Activated CD4-positive, alpha-beta T cell treated with anti-CD3 and anti-CD28 coated beads, Interleukin-2, amount 50 U/mL, for 4 hours (primary cell): ENCODE measurements around the gene PITPNC1.

Source experiments
- DNase-seq, 2 experiments: peaks; one replicate each; pipeline ENCODE4 v3.0.0-alpha.2; 2020

Gene PITPNC1

DNA sequence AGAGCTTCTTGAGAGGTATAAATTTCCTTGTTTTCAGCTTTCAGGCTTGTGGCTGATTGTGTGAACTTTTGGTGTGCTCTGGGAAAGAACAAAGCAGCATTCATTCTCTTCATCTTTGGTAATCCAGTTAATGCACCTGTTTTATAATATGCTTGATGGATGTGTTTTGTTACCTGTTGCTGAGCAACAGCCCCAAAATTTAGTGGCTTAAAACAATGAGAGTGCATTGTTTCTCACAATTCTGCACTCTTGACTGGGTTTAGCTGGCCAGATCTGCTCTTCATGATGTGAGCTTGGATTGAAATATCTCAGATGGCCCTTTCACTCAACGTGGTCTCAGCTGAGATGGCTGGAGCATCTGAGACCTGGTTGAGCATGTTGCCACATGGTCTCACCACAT is 281.9 kb downstream of the PITPNC1 start:
- DNase-seq, result no peak

DNA sequence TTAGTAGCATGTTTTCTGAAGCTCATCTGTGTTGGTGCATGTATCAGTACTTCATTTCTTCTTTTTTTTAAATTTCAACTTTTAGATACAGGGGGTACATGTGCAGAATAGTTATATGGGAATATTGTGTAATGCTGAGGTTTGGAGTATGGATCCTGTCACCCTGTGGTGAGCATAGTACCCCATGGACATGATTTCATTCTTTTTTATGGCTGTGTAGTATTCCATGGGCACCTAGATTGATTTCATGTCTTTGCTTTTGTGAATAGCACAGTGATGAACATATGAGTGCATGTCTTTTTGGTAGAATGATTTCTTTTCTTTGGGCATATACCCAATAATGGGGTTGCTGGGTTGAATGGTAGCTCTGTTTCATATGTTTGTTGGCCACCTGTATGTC is 285.6 kb downstream of the PITPNC1 start:
- DNase-seq, result no peak

DNA sequence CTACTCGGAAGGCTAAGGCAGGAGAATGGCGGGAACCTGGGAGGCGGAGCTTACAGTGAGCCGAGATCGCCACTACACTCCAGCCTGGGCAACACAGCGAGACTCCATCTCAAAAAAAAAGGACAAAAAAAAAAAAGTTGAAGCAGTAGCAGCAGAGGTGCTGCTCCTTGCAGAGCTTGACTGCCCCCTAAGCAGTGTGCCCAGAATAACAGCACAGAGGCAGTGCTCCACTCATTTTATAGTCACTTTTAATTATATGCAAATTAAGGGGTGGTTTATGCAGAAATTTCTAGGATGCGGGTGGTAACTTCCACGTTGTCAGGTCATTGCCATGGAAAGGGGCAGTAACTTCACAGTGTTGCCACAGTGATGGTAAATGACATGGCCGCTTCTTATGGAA is 286.4 kb downstream of the PITPNC1 start:
- no peak for DNase-seq

DNA sequence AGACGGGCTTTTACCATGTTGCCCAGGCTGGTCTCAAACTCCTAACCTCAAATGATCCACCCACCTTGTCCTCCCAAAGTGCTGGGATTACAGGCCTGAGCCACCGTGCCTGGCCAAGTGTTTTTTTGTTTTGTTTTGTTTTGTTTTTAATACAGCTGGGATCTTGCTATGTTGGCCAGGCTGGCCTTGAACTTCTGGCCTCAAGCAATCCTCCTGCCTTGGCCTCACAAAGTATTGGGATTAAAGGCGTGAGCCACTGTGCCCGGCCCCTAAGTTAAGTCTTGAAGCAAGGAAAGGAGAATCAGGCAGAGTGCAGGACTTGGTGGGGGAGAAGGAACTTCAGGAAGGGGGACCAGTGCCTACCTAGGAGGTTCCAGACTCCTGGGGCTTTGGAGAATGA is 288.9 kb downstream of the PITPNC1 start:
- no peak for DNase-seq

DNA sequence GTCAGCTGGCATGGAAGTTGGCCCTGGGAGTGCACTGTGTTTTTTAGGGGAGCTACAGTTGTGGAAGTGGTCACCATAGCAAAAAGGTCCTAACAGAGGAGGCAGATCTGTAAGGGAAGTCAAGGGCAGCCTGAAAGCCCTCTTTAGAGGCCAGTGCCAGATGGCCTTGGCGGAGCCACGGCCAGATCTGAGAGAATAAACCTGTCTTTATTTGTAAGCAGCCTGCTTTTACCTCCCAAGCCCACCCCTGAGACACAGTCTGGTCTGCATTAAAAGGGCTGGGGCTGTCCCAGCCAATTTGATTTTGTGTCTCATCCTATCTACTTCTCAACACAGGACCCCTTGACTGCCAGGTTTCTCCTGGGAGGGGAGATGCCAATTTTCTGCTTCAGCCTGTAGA is 289.6 kb downstream of the PITPNC1 start:
- no peak for DNase-seq

DNA sequence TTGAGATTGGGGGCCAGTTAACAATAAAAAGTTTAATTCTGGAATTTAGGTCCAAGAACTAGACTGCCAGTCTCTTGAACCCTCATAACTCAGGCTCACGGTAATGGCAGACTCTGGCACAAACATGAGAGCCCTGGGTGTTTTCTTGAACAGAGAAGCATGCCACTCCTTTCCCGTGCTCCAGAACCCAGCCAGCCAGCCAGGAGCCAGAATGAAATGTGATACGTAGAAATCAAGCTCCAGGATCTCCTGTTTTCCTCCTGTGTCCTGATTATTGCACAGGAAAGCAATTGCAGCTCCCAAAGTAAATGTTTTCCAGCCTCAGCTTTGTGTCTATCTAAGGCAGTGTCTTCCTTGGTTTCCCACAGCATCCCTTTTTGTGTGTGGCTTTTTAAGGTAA is 294.4 kb downstream of the PITPNC1 start:
- DNase-seq, result no peak

DNA sequence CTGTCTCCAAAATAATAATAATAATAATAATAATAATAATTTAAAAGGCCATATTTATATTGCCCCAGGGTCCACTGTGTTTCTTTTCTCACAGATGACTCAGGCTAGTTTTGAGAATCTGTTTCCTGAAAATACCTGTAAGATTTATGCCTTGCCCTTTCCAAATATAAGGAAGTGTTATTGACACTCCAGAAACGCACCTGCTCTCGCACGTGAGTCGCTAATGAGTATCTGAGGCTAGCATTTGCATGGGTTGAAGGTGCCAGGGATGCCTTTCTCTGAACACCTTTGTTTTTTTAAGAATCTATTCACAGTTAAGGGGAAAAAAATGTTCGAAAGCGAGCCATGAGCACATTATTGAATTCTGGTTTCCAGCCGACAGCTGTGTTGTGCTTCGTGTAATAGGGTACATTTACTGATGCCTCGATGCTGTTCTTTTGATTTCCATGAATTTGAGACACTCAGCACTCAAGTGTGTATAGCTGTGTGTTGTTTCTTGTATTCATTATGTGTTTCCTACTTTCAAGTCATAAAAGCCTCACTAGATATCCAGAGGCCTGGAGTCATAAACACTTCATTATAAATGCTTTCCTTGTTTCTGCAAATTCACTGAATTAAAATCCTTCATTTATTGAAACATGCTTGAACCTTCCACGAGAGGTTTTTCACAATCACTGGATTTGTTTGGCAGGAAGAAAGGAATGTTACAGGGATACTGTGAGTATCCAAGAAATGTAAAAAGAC is 295.7 kb downstream of the PITPNC1 start:
- DNase-seq, result no peak

DNA sequence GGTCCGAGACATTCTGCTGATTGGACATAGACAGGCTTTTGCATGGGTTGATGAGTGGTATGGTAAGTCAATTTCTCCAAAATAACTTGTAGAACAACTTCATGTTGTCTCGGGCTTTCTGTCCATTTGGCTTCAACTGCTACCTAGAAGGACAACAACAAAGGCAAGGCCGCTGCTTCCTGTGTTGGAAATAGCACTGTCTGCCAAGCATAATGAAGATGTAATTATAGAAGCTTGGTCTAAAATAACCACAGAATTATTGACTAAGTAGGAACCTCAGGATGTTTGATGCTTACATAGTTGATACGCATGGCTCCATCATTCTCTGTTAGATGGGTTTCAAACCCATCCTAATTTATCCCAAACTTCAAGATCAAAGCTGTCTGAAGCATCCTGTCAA is 298.4 kb downstream of the PITPNC1 start:
- no peak for DNase-seq

DNA sequence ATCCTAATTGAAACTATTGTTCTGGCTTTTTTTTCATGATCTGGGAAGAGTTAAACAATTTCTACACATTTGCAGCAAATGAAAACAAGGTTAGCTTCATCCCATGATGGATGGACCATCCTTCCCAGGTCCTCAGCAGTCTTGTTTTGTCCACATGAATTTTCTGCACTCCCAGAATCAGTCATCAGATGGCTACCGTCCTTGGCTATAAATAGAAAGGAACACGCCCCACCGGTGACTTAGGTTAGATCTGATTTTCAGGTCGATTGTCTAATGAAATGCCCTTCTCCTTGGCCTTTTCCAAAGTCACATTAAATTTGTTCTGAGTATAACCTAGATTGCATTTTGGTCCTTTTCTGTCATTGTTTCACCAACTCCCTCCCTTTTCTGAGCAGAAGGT is 299.2 kb downstream of the PITPNC1 start:
- no peak for DNase-seq

DNA sequence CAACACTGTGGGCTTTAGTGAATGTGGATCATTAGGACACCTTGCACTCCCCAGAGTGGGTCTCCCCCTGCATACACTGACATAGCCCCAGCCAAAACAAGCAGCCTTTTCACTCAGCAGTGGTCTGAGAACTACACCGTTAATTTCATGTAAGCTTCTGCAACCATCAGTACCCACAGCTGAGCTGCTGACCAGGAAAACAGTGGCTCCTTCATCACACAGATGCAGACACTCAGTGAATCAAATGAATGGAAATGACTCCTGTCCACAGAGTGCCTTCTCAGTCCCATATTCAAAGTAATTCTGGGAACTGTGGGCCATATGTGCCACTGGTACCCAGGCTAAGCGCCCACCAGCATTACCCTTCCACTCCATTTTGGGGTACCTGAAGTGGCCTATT is 301.3 kb downstream of the PITPNC1 start:
- no peak for DNase-seq

DNA sequence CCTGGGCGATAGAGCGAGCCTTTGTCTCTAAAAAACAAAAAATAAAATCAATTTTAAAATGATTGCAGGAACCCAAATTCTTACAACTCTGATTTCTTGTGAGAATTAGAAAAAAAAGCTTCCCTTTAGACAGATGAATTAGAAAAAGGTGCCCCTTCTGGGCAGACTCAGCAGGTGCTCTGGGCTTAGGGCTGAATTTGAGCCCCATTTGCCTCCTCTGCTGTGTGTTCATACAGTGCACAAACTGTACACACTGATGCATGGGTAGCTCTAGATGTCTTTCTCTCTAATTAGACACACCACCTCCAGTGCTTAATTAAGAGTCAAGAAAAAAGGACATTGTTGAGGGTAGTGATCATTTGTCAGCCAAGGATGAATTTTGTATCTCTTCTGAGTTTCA is 302.1 kb downstream of the PITPNC1 start:
- DNase-seq, result no peak

DNA sequence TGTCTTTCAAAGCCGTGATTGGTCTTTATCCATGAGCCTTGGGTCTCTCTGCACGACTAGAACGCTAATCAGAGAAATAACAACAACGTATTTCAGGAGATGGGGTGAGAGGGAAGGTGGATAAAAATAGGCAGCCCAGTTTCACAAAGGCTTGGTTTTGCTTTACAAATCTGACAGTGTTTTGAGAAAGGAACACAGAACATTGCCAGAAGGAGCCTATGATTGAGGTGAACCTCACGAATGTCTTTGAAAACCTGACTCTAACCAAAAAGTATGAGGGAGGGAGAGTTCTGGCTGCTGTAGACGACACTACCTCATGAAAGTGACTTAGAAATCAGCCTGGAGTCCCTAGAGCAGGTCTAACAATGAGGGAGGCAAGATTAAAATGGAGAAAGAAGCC is 302.6 kb downstream of the PITPNC1 start:
- DNase-seq, result no peak

DNA sequence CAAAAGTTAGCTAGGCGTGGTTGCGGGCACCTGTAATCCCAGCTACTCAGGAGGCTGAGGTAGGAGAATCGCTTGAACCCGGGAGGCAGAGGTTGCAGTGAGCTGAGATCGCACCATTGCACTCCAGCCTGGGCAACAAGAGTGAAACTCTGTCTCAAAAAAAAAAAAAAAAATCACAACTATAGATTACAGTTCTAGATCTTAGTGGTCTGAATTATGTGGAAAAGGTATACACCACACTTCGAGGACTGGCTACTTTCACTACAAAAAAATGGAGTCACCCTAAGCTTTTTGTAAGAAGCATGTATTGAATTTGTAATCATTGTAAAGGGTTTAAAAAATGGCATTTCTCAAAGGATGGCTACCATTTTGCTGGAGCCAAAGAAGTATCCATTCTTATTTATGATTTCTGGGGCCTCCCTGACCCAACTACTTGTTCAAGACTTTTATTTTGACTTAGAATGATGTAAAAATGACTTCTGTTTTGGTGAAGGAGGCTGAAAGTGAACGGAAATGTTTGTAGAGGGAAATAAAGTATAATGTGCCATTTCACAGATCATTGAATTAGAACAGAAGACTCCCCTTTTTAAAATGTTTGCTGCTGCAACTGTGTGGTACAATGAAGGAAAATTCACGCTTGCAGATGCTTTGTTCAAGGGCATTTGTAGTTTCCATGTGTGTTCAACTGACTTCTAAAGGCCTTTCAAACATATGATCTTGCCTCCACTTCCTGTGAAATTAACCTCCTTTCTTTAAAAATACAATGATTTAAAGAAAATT is 303.6 kb downstream of the PITPNC1 start:
- DNase-seq, result no peak

DNA sequence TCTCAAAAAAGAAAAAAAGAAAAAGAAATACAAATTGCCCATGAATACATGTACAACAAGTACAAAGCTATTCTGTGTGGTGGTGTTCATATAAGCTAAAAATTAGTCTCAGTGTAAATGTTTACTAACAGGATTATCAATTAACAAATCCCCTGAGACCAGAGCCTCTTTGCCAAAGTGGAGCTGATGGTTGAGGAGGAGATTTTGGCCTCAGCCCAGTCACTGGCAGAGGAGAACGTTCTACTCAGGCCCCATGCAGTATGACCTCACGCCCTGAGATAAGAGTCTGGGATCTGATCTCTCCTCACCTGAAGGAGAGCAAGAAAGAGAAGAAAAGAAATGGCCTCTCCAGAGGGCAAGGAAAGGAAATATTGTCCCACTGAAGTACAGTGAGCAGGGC is 305.1 kb downstream of the PITPNC1 start:
- no peak for DNase-seq

DNA sequence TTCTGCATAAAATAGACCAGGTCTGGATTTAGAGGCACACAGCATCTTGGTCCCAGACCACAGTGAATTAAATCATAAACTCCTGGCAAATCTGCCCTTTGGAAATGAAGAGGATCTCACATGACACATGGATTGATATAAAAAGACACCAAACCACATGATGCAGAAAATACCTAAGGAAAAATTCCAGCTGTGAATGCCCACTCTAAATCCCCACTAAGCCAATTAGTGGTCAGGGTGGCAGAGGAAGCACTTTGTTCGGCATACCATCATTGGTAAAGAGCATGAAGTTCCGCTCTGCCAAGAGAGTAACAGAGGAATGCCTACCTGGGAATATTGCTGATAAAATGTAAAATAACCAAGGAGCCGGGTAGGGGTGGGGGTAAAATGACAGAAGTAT is 308.3 kb downstream of the PITPNC1 start:
- no peak for DNase-seq

DNA sequence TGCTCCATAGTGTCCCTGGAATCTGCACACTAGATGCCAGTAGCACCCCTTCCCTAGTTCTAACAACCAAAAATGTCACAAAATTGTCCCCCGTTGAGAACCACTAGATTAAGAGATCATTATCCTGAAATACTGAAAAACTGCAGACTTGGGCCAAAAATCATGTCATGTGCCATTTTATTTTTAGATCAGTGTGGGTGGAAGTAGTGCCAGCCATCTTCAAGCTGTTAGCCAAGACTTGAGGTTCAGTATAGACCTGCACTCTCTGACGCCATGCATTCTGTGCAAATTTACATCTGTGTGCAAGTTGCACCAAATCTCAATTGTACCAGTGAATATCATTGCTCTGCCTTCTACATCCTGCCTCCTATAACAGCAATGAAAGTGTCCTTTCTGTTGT is 309.2 kb downstream of the PITPNC1 start:
- DNase-seq, result no peak

DNA sequence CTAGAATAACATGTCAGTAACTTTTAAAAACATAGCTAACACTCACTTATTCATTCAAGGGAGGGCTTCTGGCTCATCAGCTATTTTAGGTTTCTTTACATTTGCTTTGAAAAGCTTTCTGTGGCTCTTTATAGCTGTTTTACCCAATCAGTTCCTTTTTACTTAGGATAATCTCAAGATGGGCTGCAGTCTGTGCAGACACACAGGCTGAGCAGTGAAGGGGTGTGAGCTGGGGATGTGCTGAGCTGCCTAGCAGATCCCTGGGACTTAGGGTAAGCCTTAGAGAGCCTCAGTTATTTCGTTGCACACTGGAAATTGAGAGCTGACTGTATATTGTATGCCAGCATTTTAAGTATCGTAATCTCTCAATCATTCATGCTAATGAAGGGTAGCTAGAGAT is 310.4 kb downstream of the PITPNC1 start:
- DNase-seq, result no peak

DNA sequence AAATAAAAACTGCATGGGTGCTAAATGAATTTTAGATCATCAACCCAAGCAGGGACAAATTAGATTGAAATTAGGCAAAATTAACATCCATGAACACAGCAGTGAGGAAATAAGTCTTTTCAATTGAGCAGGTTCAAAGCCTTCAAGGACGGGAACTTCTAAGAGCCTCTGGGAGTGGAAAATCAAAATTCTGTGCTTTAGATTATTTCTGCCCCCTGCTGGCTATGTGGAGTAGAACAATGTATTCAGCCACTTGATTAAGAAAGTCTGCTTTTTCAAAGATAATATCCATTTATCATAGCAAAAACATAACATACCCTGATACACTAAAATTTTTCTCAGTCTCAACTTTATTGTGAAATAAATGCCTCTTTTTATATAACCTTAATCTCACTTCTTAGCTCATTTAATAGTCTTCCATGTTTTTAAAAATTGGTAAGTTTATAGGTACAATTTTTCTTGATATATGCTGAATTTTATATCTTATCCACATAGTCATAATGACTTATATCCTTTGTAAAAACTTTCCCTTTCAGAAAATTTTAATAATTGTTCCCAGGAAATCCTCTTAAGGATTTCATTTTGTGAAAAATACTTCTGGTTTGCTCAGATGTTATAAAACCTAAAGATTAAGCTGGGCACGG is 312.6 kb downstream of the PITPNC1 start:
- peak; percentile 12 to 18 for DNase-seq

DNA sequence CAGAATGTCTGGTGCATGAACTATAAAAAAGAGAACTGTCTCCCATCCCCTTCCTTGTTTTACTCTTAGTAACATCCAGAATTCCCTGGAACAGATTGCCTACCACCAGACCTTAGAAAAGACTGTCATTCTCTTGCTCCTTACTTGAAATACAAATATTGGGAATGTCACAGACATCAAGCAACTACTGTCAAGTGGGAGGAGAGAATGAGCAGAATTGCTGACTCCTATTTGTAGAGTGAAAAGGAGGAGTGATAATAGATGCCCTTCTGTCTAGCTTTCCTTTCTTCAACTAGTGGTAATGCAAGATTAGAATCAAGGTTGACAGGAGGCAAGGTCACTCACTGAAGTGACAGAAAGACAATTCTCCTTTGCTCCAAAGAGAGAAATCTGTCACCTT is 316.7 kb downstream of the PITPNC1 start:
- no peak for DNase-seq

DNA sequence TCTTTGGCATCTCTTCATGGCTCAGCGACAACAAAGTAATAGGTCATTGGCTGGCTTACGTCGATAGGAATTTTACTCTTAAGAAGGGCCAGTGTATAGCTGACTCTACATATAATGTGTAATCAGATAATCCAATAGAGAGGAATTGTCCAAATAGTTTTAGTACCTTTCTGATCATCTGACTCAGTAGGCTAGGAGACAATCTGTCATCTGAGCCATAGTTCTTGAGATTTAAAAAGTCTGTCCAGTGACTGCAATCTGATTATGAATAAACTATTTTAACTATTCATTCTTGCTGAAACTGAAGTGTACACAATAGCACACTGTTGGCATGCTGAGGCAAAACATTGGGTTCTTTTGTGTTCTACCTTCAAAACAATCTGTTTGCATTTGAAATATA is 319.3 kb downstream of the PITPNC1 start:
- no peak for DNase-seq

DNA sequence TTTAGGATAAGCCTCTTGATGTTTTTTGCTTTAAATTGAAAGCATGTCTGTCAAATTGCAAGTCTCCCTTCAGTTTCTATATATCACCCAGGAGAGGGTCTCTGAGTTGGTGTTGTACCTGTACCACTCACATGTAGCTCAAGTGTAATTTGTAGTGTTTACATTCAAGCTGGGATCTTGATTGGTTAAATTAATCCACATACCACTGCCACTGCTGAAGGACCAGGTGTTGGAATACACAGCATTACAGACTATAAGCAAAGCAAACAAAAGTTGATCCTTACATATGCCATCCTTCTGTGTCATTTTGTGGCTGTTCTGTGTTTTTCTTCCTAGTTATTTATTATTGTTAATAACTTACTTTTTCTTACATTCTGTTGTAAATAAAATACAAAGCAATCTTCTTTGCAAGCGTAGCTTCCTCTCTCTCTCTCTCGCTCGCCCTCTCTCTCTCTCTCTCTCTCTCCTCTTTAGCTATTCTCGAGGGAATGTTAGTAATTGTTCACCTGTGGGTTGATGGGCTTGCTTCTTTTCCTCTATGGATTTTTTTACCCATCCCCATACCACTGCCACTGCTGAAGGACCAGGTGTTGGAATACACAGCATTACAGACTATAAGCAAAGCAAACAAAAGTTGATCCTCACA is 319.9 kb downstream of the PITPNC1 start:
- DNase-seq, result no peak

DNA sequence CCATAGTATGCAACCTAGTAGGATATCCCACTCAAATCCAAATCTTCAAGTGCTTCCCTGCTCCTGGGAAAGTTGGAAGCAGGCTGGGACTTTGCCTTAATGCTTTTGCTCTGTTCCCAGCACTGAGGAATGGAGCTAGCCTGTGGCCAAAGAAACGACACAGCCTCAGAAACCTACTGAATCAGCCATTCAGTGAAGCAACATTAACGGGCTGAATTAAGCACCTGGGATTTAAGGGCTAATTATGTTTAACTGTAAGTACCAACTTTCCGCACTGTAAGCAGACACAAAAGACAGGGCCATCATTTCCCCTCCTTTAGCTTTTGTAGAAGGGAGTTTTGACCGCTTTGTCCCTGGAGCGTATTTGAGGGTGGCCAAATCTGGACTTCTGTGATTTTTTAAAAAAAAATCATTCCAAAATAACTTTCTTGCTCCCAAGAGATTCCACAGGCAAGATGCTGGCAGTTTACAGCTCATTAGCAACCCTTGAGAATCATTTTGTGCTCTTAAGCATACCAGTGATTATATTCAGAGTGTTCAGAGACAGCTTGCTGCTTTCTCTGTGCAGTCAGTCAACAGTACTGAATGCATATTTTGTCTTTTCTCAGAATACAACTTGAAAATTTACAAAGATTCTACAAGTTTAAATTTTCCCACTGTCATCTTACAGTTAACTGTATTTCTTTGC is 323.1 kb downstream of the PITPNC1 start:
- no peak for DNase-seq

DNA sequence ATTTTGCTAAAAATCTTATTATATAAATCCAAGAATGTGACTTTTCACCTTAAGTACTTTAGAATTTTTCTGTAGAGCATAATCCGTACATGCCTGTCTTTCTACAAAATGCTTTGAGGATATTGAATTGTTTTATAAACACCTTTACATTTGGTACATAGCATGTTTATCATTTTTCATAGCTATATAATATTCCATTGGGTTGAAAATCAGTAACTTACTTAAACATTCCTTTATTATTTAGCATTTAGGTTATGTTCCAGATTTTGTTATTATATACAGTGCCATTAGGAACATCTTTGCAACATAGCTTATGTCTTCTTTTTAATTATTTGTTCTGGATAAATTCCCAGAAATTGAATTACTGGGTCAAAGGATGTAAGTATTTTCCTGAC is 323.6 kb downstream of the PITPNC1 start:
- no peak for DNase-seq
